GM23338 (cell line): ENCODE data around the gene RAB39A.
"Not testable (repeated sequence)": the region's sequence is repeated elsewhere in the genome, so short reads cannot be mapped to it uniquely, and the experiment has no call there.

ENCODE experiments used
- CREB1 ChIP-seq: fragments of 250-450 bp; sonication (Bioruptor Pico); IDR thresholded peaks from 2 replicates; pipeline ENCODE4 v1.5.0; 2020; ENCODE audit warnings: low read depth, mild to moderate bottlenecking, moderate library complexity
- EZH2 ChIP-seq: fragments of 200-600 bp; sonication (generic); IDR thresholded peaks from one replicate; pipeline ENCODE4 v1.8.0; 2017; ENCODE audit warnings: antibody characterized with exemption, mild to moderate bottlenecking, low read depth; ENCODE audit not compliant: unreplicated experiment
- EZH2phosphoT487 ChIP-seq: fragments of 200-600 bp; sonication (generic); IDR thresholded peaks from one replicate; pipeline ENCODE4 v1.8.1; 2018; ENCODE audit warnings: antibody characterized with exemption; ENCODE audit not compliant: unreplicated experiment
- JUNB ChIP-seq: IDR thresholded peaks from one replicate; pipeline ENCODE4 v1.6.1; 2016; ENCODE audit warnings: antibody characterized with exemption; ENCODE audit not compliant: unreplicated experiment
- NANOG ChIP-seq: IDR thresholded peaks from 2 replicates; pipeline ENCODE4 v1.6.1; 2016; ENCODE audit warnings: antibody characterized with exemption, borderline replicate concordance
- POLR2AphosphoS5 ChIP-seq: IDR thresholded peaks from 2 replicates; pipeline ENCODE4 v1.6.1; 2016; ENCODE audit warnings: antibody characterized with exemption, low read depth
- ZNF114 ChIP-seq: fragments of 250-450 bp; sonication (Bioruptor Pico); IDR thresholded peaks from 2 replicates; pipeline ENCODE4 v1.5.0; 2020; ENCODE audit warnings: mild to moderate bottlenecking, moderate library complexity
- ZNF331 ChIP-seq: fragments of 250-450 bp; sonication (Bioruptor Pico); IDR thresholded peaks from 2 replicates; pipeline ENCODE4 v1.5.0; 2020; ENCODE audit warnings: low read depth, mild to moderate bottlenecking, moderate library complexity
- TF ChIP-seq, protein P1 (sequence below), 2 experiments: fragments of 200-600 bp in 1 of 2; sonication (generic) in 1 of 2; conservative IDR thresholded peaks; 2 replicates each; pipeline versions ENCODE4 v1.5.1 to v1.6.1; 2016 to 2017; ENCODE audit warnings: antibody characterized with exemption in 2 of 2, low read depth in 2 of 2, mild to moderate bottlenecking in 2 of 2, moderate library complexity in 1 of 2
- TF ChIP-seq, protein P2 (sequence below): IDR thresholded peaks from one replicate; pipeline ENCODE4 v1.6.1; 2018; ENCODE audit warnings: antibody characterized with exemption; ENCODE audit not compliant: unreplicated experiment
- TF ChIP-seq, protein P3 (sequence below): IDR thresholded peaks from 2 replicates; pipeline ENCODE4 v1.6.1; 2016; ENCODE audit warnings: antibody characterized with exemption

DNA sequence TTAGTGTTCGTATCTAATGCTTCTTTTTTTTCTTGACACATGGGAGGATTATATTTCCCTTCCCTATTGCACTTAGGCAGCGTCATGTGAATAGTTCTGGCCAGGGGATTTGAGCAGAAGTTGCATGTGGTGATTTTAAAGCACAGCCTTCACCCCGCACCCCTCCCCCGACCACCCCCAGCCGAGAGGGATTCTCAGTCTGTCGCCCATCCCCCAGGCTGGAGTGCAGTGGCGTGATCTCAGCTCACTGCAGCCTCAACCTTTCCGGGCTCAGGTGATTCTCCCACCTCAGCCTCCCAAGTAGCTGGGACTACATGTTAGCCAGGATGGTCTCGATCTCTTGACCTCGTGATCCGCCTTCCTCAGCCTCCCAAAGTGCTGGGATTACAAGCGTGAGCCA, 20.1 kb downstream of the RAB39A start:
- TF ChIP-seq, protein P1, sequence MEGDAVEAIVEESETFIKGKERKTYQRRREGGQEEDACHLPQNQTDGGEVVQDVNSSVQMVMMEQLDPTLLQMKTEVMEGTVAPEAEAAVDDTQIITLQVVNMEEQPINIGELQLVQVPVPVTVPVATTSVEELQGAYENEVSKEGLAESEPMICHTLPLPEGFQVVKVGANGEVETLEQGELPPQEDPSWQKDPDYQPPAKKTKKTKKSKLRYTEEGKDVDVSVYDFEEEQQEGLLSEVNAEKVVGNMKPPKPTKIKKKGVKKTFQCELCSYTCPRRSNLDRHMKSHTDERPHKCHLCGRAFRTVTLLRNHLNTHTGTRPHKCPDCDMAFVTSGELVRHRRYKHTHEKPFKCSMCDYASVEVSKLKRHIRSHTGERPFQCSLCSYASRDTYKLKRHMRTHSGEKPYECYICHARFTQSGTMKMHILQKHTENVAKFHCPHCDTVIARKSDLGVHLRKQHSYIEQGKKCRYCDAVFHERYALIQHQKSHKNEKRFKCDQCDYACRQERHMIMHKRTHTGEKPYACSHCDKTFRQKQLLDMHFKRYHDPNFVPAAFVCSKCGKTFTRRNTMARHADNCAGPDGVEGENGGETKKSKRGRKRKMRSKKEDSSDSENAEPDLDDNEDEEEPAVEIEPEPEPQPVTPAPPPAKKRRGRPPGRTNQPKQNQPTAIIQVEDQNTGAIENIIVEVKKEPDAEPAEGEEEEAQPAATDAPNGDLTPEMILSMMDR (conservative IDR thresholded peaks at IDR 0.05; ENCODE audit: low read depth in 2 of 2), result not testable (repeated sequence)
- TF ChIP-seq CREB1; POLR2AphosphoS5; EZH2; JUNB; EZH2phosphoT487; NANOG; ZNF331 (CRISPR knock-in tag); ZNF114 (CRISPR knock-in tag): not testable (repeated sequence)
- TF ChIP-seq, protein P2, sequence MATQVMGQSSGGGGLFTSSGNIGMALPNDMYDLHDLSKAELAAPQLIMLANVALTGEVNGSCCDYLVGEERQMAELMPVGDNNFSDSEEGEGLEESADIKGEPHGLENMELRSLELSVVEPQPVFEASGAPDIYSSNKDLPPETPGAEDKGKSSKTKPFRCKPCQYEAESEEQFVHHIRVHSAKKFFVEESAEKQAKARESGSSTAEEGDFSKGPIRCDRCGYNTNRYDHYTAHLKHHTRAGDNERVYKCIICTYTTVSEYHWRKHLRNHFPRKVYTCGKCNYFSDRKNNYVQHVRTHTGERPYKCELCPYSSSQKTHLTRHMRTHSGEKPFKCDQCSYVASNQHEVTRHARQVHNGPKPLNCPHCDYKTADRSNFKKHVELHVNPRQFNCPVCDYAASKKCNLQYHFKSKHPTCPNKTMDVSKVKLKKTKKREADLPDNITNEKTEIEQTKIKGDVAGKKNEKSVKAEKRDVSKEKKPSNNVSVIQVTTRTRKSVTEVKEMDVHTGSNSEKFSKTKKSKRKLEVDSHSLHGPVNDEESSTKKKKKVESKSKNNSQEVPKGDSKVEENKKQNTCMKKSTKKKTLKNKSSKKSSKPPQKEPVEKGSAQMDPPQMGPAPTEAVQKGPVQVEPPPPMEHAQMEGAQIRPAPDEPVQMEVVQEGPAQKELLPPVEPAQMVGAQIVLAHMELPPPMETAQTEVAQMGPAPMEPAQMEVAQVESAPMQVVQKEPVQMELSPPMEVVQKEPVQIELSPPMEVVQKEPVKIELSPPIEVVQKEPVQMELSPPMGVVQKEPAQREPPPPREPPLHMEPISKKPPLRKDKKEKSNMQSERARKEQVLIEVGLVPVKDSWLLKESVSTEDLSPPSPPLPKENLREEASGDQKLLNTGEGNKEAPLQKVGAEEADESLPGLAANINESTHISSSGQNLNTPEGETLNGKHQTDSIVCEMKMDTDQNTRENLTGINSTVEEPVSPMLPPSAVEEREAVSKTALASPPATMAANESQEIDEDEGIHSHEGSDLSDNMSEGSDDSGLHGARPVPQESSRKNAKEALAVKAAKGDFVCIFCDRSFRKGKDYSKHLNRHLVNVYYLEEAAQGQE, result not testable (repeated sequence)
- TF ChIP-seq, protein P3, sequence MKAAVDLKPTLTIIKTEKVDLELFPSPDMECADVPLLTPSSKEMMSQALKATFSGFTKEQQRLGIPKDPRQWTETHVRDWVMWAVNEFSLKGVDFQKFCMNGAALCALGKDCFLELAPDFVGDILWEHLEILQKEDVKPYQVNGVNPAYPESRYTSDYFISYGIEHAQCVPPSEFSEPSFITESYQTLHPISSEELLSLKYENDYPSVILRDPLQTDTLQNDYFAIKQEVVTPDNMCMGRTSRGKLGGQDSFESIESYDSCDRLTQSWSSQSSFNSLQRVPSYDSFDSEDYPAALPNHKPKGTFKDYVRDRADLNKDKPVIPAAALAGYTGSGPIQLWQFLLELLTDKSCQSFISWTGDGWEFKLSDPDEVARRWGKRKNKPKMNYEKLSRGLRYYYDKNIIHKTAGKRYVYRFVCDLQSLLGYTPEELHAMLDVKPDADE, result not testable (repeated sequence)
